ENCODE measurements around the gene CNPY3. TPM values are rescaled to one million over a fixed set of nuclear protein-coding genes. Genes with fewer than 3 reads are reported as not detected.

CNPY3 gene
- total RNA-seq, 1 donor from 2014 or later: 38.0 TPM

DNA sequence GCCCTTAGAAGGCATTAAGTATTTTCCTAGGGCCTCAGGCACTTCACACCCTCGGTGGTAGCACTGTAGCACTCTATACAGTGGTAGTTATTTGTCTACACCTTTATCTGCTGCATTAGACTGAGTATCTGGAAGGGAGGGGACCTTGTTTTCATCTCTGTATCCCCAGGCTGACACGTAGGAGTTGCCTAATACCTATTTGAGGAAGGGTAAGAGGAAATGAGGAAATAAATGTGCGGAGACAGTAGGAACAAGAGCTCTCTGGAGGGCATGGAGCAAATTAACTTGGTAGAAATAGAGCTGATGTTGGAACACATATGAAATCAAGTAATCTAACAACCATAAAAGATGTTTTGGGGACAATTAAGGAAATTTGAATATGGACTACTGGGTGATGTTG lies 3.9 kb downstream of the CNPY3 start:
- H3K36me3 ChIP-seq: no peaks in the 10 kb centered on the region
- TF ChIP-seq EZH2phosphoT487 (IDR thresholded peaks at IDR 0.05) (no peak), EZH2 (IDR thresholded peaks at IDR 0.05) (no peak)
- TF ChIP-seq, protein P1, sequence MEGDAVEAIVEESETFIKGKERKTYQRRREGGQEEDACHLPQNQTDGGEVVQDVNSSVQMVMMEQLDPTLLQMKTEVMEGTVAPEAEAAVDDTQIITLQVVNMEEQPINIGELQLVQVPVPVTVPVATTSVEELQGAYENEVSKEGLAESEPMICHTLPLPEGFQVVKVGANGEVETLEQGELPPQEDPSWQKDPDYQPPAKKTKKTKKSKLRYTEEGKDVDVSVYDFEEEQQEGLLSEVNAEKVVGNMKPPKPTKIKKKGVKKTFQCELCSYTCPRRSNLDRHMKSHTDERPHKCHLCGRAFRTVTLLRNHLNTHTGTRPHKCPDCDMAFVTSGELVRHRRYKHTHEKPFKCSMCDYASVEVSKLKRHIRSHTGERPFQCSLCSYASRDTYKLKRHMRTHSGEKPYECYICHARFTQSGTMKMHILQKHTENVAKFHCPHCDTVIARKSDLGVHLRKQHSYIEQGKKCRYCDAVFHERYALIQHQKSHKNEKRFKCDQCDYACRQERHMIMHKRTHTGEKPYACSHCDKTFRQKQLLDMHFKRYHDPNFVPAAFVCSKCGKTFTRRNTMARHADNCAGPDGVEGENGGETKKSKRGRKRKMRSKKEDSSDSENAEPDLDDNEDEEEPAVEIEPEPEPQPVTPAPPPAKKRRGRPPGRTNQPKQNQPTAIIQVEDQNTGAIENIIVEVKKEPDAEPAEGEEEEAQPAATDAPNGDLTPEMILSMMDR (IDR thresholded peaks at IDR 0.05): no peak
- DNase-seq (ENCODE audit: low spot score): no peak
- Mint-ChIP-seq H3K9me3 (no peaks in the 10 kb centered on the region), H3K36me3 (peaks cover 17% of the 10 kb centered on the region), H3K27me3 (ENCODE audit: insufficient read depth, low read depth) (peaks cover 6% of the 10 kb centered on the region), H3K4me1 (peaks cover 26% of the 10 kb centered on the region), H3K27ac (no peak overlapping the region), H3K4me3 (no peak overlapping the region)
- H3K27me3 ChIP-seq: no peaks in the 10 kb centered on the region
- H3K4me3 ChIP-seq: no peak overlapping the region
- peaks cover 62% of the 10 kb centered on the region for H3K79me2 ChIP-seq (ENCODE audit: low read depth)
- H3F3A ChIP-seq (ENCODE audit: low read depth): peaks cover 33% of the 10 kb centered on the region
- peaks cover 3% of the 10 kb centered on the region for H3K4me1 ChIP-seq
- H3K9ac ChIP-seq: no peak overlapping the region
- H3K9me3 ChIP-seq (ENCODE audit: low read depth): no peaks in the 10 kb centered on the region
- no peak overlapping the region for H2AFZ ChIP-seq (replicated peaks)
- H3K27ac ChIP-seq: no peak overlapping the region
- peaks cover 24% of the 10 kb centered on the region for H4K20me1 ChIP-seq (ENCODE audit: low read depth)
- H3K4me2 ChIP-seq: no peak overlapping the region

DNA sequence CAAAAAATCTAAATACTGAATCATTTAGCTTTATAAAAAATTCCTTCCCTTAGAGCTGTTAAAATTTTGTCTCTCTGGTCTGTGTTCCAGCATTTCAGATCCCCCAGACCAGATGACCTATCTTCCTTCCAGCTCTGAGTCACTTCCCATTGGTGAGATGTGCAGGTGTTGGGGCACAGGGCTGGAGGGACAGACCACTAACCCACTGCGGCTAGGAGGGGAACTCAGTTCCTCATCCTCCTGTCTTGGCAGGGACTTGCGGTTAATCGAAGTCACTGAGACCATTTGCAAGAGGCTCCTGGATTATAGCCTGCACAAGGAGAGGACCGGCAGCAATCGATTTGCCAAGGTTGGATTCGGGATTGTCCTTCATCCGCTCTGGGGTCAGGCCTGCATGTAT lies 6.0 kb downstream of the CNPY3 start:
- H3K4me3 ChIP-seq: no peak overlapping the region
- H3K4me1 ChIP-seq: no peaks in the 10 kb centered on the region
- no peaks in the 10 kb centered on the region for H3K36me3 ChIP-seq
- Mint-ChIP-seq H3K36me3 (peaks cover 17% of the 10 kb centered on the region), H3K4me1 (peaks cover 14% of the 10 kb centered on the region), H3K27me3 (ENCODE audit: insufficient read depth, low read depth) (peaks cover 7% of the 10 kb centered on the region), H3K9me3 (no peaks in the 10 kb centered on the region), H3K4me3 (no peak overlapping the region), H3K27ac (no peak overlapping the region)
- peaks cover 12% of the 10 kb centered on the region for H3F3A ChIP-seq (ENCODE audit: low read depth)
- H3K79me2 ChIP-seq (ENCODE audit: low read depth): peaks cover 57% of the 10 kb centered on the region
- no peak overlapping the region for H3K4me2 ChIP-seq
- H3K27me3 ChIP-seq: no peaks in the 10 kb centered on the region
- H3K27ac ChIP-seq: no peak overlapping the region
- H2AFZ ChIP-seq (replicated peaks): no peak overlapping the region
- TF ChIP-seq, protein P1 (IDR thresholded peaks at IDR 0.05): no peak
- H3K9me3 ChIP-seq (ENCODE audit: low read depth): no peaks in the 10 kb centered on the region
- peaks cover 24% of the 10 kb centered on the region for H4K20me1 ChIP-seq (ENCODE audit: low read depth)
- H3K9ac ChIP-seq: no peak overlapping the region
- no peak for DNase-seq (ENCODE audit: low spot score)

DNA sequence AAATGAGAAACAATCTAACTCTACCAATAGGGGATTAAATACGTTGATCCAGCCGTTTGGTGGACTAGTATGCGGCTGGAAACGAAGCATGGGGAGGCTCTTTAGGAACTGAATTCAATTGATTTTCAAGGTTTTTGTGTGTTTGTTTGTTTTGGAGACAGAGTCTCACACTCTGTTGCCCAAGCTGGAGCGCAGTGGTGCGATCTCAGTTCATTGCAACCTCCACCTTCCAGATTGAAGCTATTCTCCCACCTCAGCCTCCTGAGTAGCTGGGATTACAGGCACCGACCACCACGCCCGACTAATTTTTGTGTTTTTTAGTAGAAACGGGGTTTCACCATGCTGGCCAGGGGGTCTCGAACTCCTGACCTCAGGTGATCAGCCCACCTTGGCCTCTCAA lies 7.1 kb downstream of the CNPY3 start:
- Histone ChIP-seq H3K4me1 (no peaks in the 10 kb centered on the region), H3K36me3 (no peaks in the 10 kb centered on the region), H3K9ac (no peak overlapping the region), H3K27ac (no peak overlapping the region), H3K9me3 (ENCODE audit: low read depth) (no peaks in the 10 kb centered on the region), H3K79me2 (ENCODE audit: low read depth) (peaks cover 47% of the 10 kb centered on the region), H2AFZ (replicated peaks) (no peak overlapping the region), H3K4me2 (no peak overlapping the region), H3F3A (ENCODE audit: low read depth) (peaks cover 1% of the 10 kb centered on the region), H3K27me3 (no peaks in the 10 kb centered on the region), H4K20me1 (ENCODE audit: low read depth) (peaks cover 24% of the 10 kb centered on the region), H3K4me3 (no peak overlapping the region)
- Mint-ChIP-seq H3K27ac (no peak overlapping the region), H3K27me3 (ENCODE audit: insufficient read depth, low read depth) (peaks cover 7% of the 10 kb centered on the region), H3K9me3 (no peaks in the 10 kb centered on the region), H3K4me1 (peaks cover 7% of the 10 kb centered on the region), H3K36me3 (peaks cover 20% of the 10 kb centered on the region), H3K4me3 (no peak overlapping the region)
- DNase-seq (ENCODE audit: low spot score): no peak
- TF ChIP-seq EZH2 (IDR thresholded peaks at IDR 0.05): no peak
- no peak for TF ChIP-seq EZH2phosphoT487 (IDR thresholded peaks at IDR 0.05)
- TF ChIP-seq, protein P1 (IDR thresholded peaks at IDR 0.05): no peak

Data from neural progenitor cell (in vitro differentiated cells).